Activated effector memory CD4-positive, alpha-beta T cell treated with anti-CD3 and anti-CD28 coated beads, Interleukin-2, amount 50 U/mL, for 16 hours (primary cell): Measurements from ENCODE around the gene CEP72.
A peak's percentile ranks its signal among the peaks of the same experiment; 100 is the strongest.

Source experiments
- DNase-seq: peaks from one replicate; pipeline ENCODE4 v3.0.0-alpha.2; 2020

CEP72 gene

GRCh38 chr5:640461-641330 is 28.6 kb downstream of the CEP72 start:
- peak; percentile 50 for DNase-seq

GRCh38 chr5:641331-641765 is 29.2 kb downstream of the CEP72 start:
- no peak for DNase-seq

GRCh38 chr5:642481-642880 is 30.3 kb downstream of the CEP72 start:
- DNase-seq, result no peak

- peak; percentile 54 for DNase-seq
Measured at GRCh38 chr5:643351-643801, 31.2 kb downstream of the CEP72 start.

GRCh38 chr5:643811-644271 is 31.7 kb downstream of the CEP72 start:
- DNase-seq, result no peak

- DNase-seq, result no peak
Measured at GRCh38 chr5:644509-644908, 32.4 kb downstream of the CEP72 start.

- DNase-seq, result no peak
Measured at GRCh38 chr5:644971-645370, 32.8 kb downstream of the CEP72 start.

- no peak for DNase-seq
Measured at GRCh38 chr5:645421-645820, 33.3 kb downstream of the CEP72 start.

GRCh38 chr5:646396-647201 is 34.5 kb downstream of the CEP72 start:
- DNase-seq, result no peak

- DNase-seq, result no peak
Measured at GRCh38 chr5:647311-647710, 35.2 kb downstream of the CEP72 start.

GRCh38 chr5:647727-648126 is 35.6 kb downstream of the CEP72 start:
- no peak for DNase-seq

GRCh38 chr5:651296-652022 is 39.3 kb downstream of the CEP72 start:
- DNase-seq, result no peak

GRCh38 chr5:652023-652515 is 39.9 kb downstream of the CEP72 start:
- no peak for DNase-seq

GRCh38 chr5:652773-653350 is 40.7 kb downstream of the CEP72 start:
- DNase-seq, result no peak

GRCh38 chr5:654071-654778 is 42.1 kb downstream of the CEP72 start:
- DNase-seq, result no peak

- DNase-seq, result no peak
Measured at GRCh38 chr5:655406-655805, 43.3 kb downstream of the CEP72 start.

GRCh38 chr5:657570-657969 is 45.4 kb downstream of the CEP72 start:
- DNase-seq, result no peak

- no peak for DNase-seq
Measured at GRCh38 chr5:658103-658502, 46.0 kb downstream of the CEP72 start.

GRCh38 chr5:659496-660263 is 47.5 kb downstream of the CEP72 start:
- no peak for DNase-seq

GRCh38 chr5:660491-661030 is 48.4 kb downstream of the CEP72 start:
- no peak for DNase-seq
